H1 (cell line): ENCODE results near the gene DGUOK. TPM values are rescaled to one million over a fixed set of nuclear protein-coding genes. Genes with fewer than 3 reads are reported as not detected.

Experiments
- CTCF ChIA-PET: fragments of 300-600 bp; sonication (Branson Sonifier 250); formaldehyde crosslinking; loops from one replicate; lab custom pipeline; 2021; ENCODE audit not compliant: partially characterized antibody; lab: Charles Lee
- POLR2A ChIA-PET: fragments of 300-600 bp; sonication (Branson Sonifier 250); formaldehyde crosslinking; loops from one replicate; lab custom pipeline; 2021; ENCODE audit warnings: inconsistent platforms; ENCODE audit not compliant: partially characterized antibody; lab: Charles Lee
- DNase-seq, 2 experiments: peaks; one replicate each; pipeline versions ENCODE4 v3.0.0 to v3.0.0-alpha.2; 2010 to 2022; ENCODE audit warnings: low spot score in 2 of 2, low read depth in 1 of 2, mixed read lengths in 1 of 2
- FAIRE-seq: peaks from 2 replicates; lab custom pipeline; 2011; peaks lifted over from hg19 to GRCh38; lab: Jason Lieb, UNC
- H2AFZ ChIP-seq: 2 replicates; pipeline ENCODE4 v1.8.1; 2012; ENCODE audit warnings: low read length, inconsistent platforms
- H2AK5ac ChIP-seq: 2 replicates; pipeline ENCODE4 v1.6.1; 2013; ENCODE audit warnings: low read depth, low read length
- H2BK120ac ChIP-seq: replicated peaks from 2 replicates; pipeline ENCODE3; 2013; ENCODE audit warnings: low read depth, low read length, inconsistent platforms
- H2BK12ac ChIP-seq: 2 replicates; pipeline ENCODE4 v1.6.1; 2013; ENCODE audit warnings: low read depth, low read length
- H2BK15ac ChIP-seq: 2 replicates; pipeline ENCODE4 v1.6.1; 2013; ENCODE audit warnings: low read length
- H2BK20ac ChIP-seq: 2 replicates; pipeline ENCODE4 v1.6.1; 2013; ENCODE audit warnings: low read length
- H2BK5ac ChIP-seq: 2 replicates; pipeline ENCODE4 v1.6.1; 2013; ENCODE audit warnings: low read depth, low read length
- H3K14ac ChIP-seq: 2 replicates; pipeline ENCODE4 v1.6.1; 2013; ENCODE audit warnings: inconsistent platforms; ENCODE audit not compliant: insufficient read length
- H3K18ac ChIP-seq: 2 replicates; pipeline ENCODE4 v1.6.1; 2013; ENCODE audit warnings: low read length; ENCODE audit errors: extremely low read depth
- H3K23ac ChIP-seq: 2 replicates; pipeline ENCODE4 v1.6.1; 2013; ENCODE audit warnings: inconsistent platforms; ENCODE audit not compliant: insufficient read length
- H3K23me2 ChIP-seq: 2 replicates; pipeline ENCODE4 v1.6.1; 2013; ENCODE audit warnings: low read depth, low read length
- H3K27ac ChIP-seq: 2 replicates; pipeline ENCODE4 v1.6.1; 2011; ENCODE audit warnings: low read depth, low read length, inconsistent platforms
- H3K27me3 ChIP-seq, 4 experiments: replicated peaks in 1 of 4; 1 replicate in 1 of 4; 2 replicates in 3 of 4; pipeline versions ENCODE4 v1.6.1 to v1.8.1; 2011 to 2013; ENCODE audit warnings: low read length in 3 of 4, mild to moderate bottlenecking in 3 of 4, inconsistent platforms in 2 of 4, mixed read lengths in 2 of 4, moderate library complexity in 1 of 4; ENCODE audit not compliant: control insufficient read depth in 3 of 4, insufficient read depth in 3 of 4; ENCODE audit errors: extremely low read depth in 1 of 4
- H3K36me3 ChIP-seq, 4 experiments: 2 replicates each; pipeline versions ENCODE4 v1.6.1 to v1.8.1; 2011 to 2013; ENCODE audit warnings: mild to moderate bottlenecking in 4 of 4, low read length in 3 of 4, moderate library complexity in 2 of 4, control low read depth in 1 of 4, inconsistent platforms in 1 of 4; ENCODE audit not compliant: insufficient read depth in 4 of 4, control insufficient read depth in 2 of 4
- H3K4ac ChIP-seq: replicated peaks from 2 replicates; pipeline ENCODE3; 2013; ENCODE audit warnings: low read length, low read depth, mixed read lengths, inconsistent platforms; ENCODE audit not compliant: insufficient read length
- H3K4me1 ChIP-seq, 4 experiments: replicated peaks in 1 of 4; 1 replicate in 1 of 4; 2 replicates in 3 of 4; pipeline versions ENCODE4 v1.6.1 to v1.8.1; 2011 to 2013; ENCODE audit warnings: low read length in 3 of 4, inconsistent platforms in 2 of 4, mixed read lengths in 1 of 4; ENCODE audit not compliant: insufficient read depth in 4 of 4, control insufficient read depth in 3 of 4
- H3K4me2 ChIP-seq, 2 experiments: 2 replicates each; pipeline versions ENCODE4 v1.6.1 to v1.8.1; 2011 to 2013; ENCODE audit warnings: low read depth in 2 of 2, low read length in 2 of 2, control low read depth in 1 of 2, inconsistent platforms in 1 of 2, mild to moderate bottlenecking in 1 of 2; ENCODE audit not compliant: insufficient read depth in 1 of 2
- H3K4me3 ChIP-seq, 4 experiments: fragments of 200-600, 300-600 bp in 1 of 4; sonication (generic), shearing (Covaris generic), sonication (Bioruptor Twin) in 1 of 4; 2 replicates each; pipeline versions ENCODE4 v1.5.1 to v1.8.1; 2011 to 2016; ENCODE audit warnings: low read length in 4 of 4, low read depth in 3 of 4, control low read depth in 2 of 4, inconsistent platforms in 2 of 4, mild to moderate bottlenecking in 2 of 4, mixed read lengths in 1 of 4, moderate library complexity in 1 of 4; ENCODE audit not compliant: insufficient read depth in 2 of 4; ENCODE audit errors: extremely low read depth in 1 of 4
- H3K56ac ChIP-seq: replicated peaks from 2 replicates; pipeline ENCODE3; 2013; ENCODE audit warnings: low read depth, mild to moderate bottlenecking, mixed read lengths, low read length, inconsistent platforms; ENCODE audit not compliant: insufficient read length
- H3K79me1 ChIP-seq: 2 replicates; pipeline ENCODE4 v1.6.1; 2013; ENCODE audit warnings: low read depth, low read length, control low read depth
- H3K79me2 ChIP-seq, 2 experiments: 2 replicates each; pipeline versions ENCODE4 v1.6.1 to v1.8.1; 2012 to 2013; ENCODE audit warnings: low read length in 2 of 2, mild to moderate bottlenecking in 2 of 2, inconsistent platforms in 1 of 2; ENCODE audit not compliant: insufficient read depth in 2 of 2, control insufficient read depth in 1 of 2
- H3K9ac ChIP-seq, 4 experiments: replicated peaks in 1 of 4; 1 replicate in 1 of 4; 2 replicates in 3 of 4; pipeline versions ENCODE4 v1.6.1 to v1.8.1; 2011 to 2013; ENCODE audit warnings: low read depth in 3 of 4, low read length in 3 of 4, control low read depth in 2 of 4, mild to moderate bottlenecking in 2 of 4, moderate library complexity in 2 of 4, inconsistent platforms in 1 of 4; ENCODE audit errors: extremely low read depth in 1 of 4
- H3K9me3 ChIP-seq, 2 experiments: 2 replicates each; pipeline versions ENCODE4 v1.6.1 to v1.8.1; 2012 to 2013; ENCODE audit warnings: mild to moderate bottlenecking in 2 of 2, moderate library complexity in 2 of 2, control low read depth in 1 of 2, inconsistent platforms in 1 of 2, low read depth in 1 of 2, low read length in 1 of 2, mixed read lengths in 1 of 2; ENCODE audit not compliant: insufficient read depth in 2 of 2
- H4K20me1 ChIP-seq, 2 experiments: replicated peaks in 1 of 2; 2 replicates each; pipeline versions ENCODE3 to v1.8.1; 2011 to 2013; ENCODE audit warnings: inconsistent platforms in 2 of 2, low read length in 2 of 2, mild to moderate bottlenecking in 1 of 2; ENCODE audit not compliant: insufficient read depth in 2 of 2, control insufficient read depth in 1 of 2
- H4K5ac ChIP-seq: 2 replicates; pipeline ENCODE4 v1.6.1; 2013; ENCODE audit warnings: low read length, low read depth, mixed read lengths, inconsistent platforms; ENCODE audit not compliant: insufficient read length
- H4K8ac ChIP-seq: 2 replicates; pipeline ENCODE4 v1.8.0; 2013; ENCODE audit warnings: mild to moderate bottlenecking, moderate library complexity, low read length, inconsistent platforms; ENCODE audit not compliant: insufficient read depth; ENCODE audit errors: extremely low read depth
- H4K91ac ChIP-seq: replicated peaks from 2 replicates; pipeline ENCODE3; 2013; ENCODE audit warnings: low read length, mixed read lengths, inconsistent platforms; ENCODE audit not compliant: insufficient read length
- ASH2L ChIP-seq: fragments of 200-600, 300-600 bp; sonication (generic); IDR thresholded peaks from one replicate; pipeline ENCODE4 v1.7.1; 2017; ENCODE audit warnings: low read length
- BACH1 ChIP-seq: IDR thresholded peaks from 2 replicates; pipeline ENCODE4 v1.6.1; 2012; ENCODE audit warnings: low read length, improper control_type of control experiment
- E2F6 ChIP-seq: IDR thresholded peaks from 2 replicates; pipeline ENCODE4 v1.6.1; 2012; ENCODE audit warnings: inconsistent platforms
- EP300 ChIP-seq, 2 experiments: IDR thresholded peaks; 1 replicate in 1 of 2; 2 replicates in 1 of 2; pipeline ENCODE4 v1.6.1; 2011 to 2012; ENCODE audit warnings: low read depth in 2 of 2, low read length in 2 of 2, mild to moderate bottlenecking in 2 of 2, borderline replicate concordance in 1 of 2, inconsistent platforms in 1 of 2, moderate library complexity in 1 of 2
- KDM1A ChIP-seq: fragments of 200-600, 300-600 bp; sonication (generic); IDR thresholded peaks from 2 replicates; pipeline ENCODE4 v1.7.1; 2016; ENCODE audit warnings: mild to moderate bottlenecking, low read length, borderline replicate concordance
- KDM5A ChIP-seq: fragments of 200-600 bp; IDR thresholded peaks from 2 replicates; pipeline ENCODE4 v1.7.1; 2012; ENCODE audit warnings: mild to moderate bottlenecking, low read length, inconsistent platforms, mixed read lengths
- MAX ChIP-seq: IDR thresholded peaks from 2 replicates; pipeline ENCODE4 v1.6.1; 2012; ENCODE audit warnings: inconsistent platforms
- RAD21 ChIP-seq, 2 experiments: IDR thresholded peaks in 1 of 2; conservative IDR thresholded peaks in 1 of 2; 2 replicates each; pipeline ENCODE4 v1.6.1; 2011; ENCODE audit warnings: low read depth in 2 of 2, low read length in 2 of 2, improper control_type of control experiment in 1 of 2, inconsistent platforms in 1 of 2, mild to moderate bottlenecking in 1 of 2, moderate library complexity in 1 of 2
- SAP30 ChIP-seq: fragments of 300-600 bp; sonication (generic); IDR thresholded peaks from 2 replicates; pipeline ENCODE4 v1.7.1; 2012; ENCODE audit warnings: low read length, moderate library complexity, mild to moderate bottlenecking, inconsistent platforms; ENCODE audit not compliant: insufficient read depth, insufficient replicate concordance
- SP1 ChIP-seq: IDR thresholded peaks from 2 replicates; pipeline ENCODE4 v1.6.1; 2011; ENCODE audit warnings: low read depth, low read length
- TBP ChIP-seq: IDR thresholded peaks from 2 replicates; pipeline ENCODE4 v1.6.1; 2011; ENCODE audit warnings: low read depth, low read length, improper control_type of control experiment
- YY1 ChIP-seq: IDR thresholded peaks from 2 replicates; pipeline ENCODE4 v1.6.1; 2011; ENCODE audit warnings: low read depth, mild to moderate bottlenecking, low read length
- WGBS, 2 experiments: shearing (Covaris generic) in 1 of 2; methylation state at CpG; one replicate each; pipeline versions ENCODE4 v1.1.6 to v1.1.7; 2013 to 2015; ENCODE audit warnings: low lambda C conversion rate in 2 of 2, mixed read lengths in 2 of 2, inconsistent platforms in 1 of 2, low coverage in 1 of 2, missing lambda C conversion rate in 1 of 2; ENCODE audit not compliant: insufficient replicate concordance in 2 of 2, insufficient coverage in 1 of 2, insufficient read length in 1 of 2; ENCODE audit errors: extremely low coverage in 1 of 2, missing lambda C conversion rate in 1 of 2; 5-methylcytosine and 5-hydroxymethylcytosine counted together
- polyA plus RNA-seq, 7 experiments: library from polyadenylated mRNA; depleted of rRNA in 3 of 7; stranded (reverse) in 5 of 7; unstranded in 2 of 7; fragments of >200 nt in 5 of 7; fragments of 200-250 nt in 2 of 7; gene quantifications; 1 replicate in 5 of 7; 2 replicates in 1 of 7; 4 replicates in 1 of 7; pipeline versions ENCODE4 v1.2.1 to v1.2.3, GENCODE V29; 2011 to 2013; ENCODE audit warnings: missing spikeins in 2 of 7, mixed read lengths in 2 of 7
- total RNA-seq: library from RNA; stranded (reverse); fragmentation: NEBNext Ultra II Directional; extraction: Animal tissue kit (Norgen Biotek cat#: 25700); gene quantifications from 2 replicates; pipeline ENCODE4 v1.2.1, GENCODE V29; 2021

Gene DGUOK
- total and polyA plus RNA-seq, 2 of the 8 experiments (the other 6 are each of a cell fraction or from before 2014, with no cell fraction given) = 110 to 168 TPM

GRCh38 chr2:73904952-73905351 lies 21.7 kb upstream of the DGUOK start:
- H3K56ac ChIP-seq = no peak overlapping the region
- peaks cover 0 to 5% (median under 1%) of the 10 kb centered on the region in 4 experiments; a peak in 2 of 7 replicates for H3K4me1 ChIP-seq
- H4K8ac ChIP-seq = no peak overlapping the region
- no peaks in the 10 kb centered on the region for H3K79me1 ChIP-seq
- no peaks in the 10 kb centered on the region for H4K20me1 ChIP-seq
- H2AFZ ChIP-seq = no peak overlapping the region
- no peak overlapping the region for H3K27ac ChIP-seq
- ChIA-PET CTCF (interaction anchor here (0.6 kb wide), 1 partner anchor 16 kb away, joined by 3 read pairs; no protein-coding TSS in a partner anchor), POLR2A (no interaction called here)
- no peak overlapping the region for H2AK5ac ChIP-seq
- H3K18ac ChIP-seq = no peak overlapping the region
- no peak overlapping the region for H4K91ac ChIP-seq
- H3K9me3 ChIP-seq = no peaks in the 10 kb centered on the region
- no peak overlapping the region for H4K5ac ChIP-seq
- H3K23me2 ChIP-seq = no peaks in the 10 kb centered on the region; the same call in 1 of the 2 replicates
- H3K14ac ChIP-seq = no peak overlapping the region
- WGBS, 2 experiments = 80% methylated on average over 1 of the region's 1 CpG; no CpG with 5 or more reads in 1 of the 2 experiments
- FAIRE-seq (no peak), DNase-seq (no peak)
- H2BK5ac ChIP-seq = no peak overlapping the region
- H2BK12ac ChIP-seq = no peak overlapping the region
- H3K36me3 ChIP-seq = no peaks in the 10 kb centered on the region
- H2BK15ac ChIP-seq = no peak overlapping the region
- no peaks in the 10 kb centered on the region for H3K27me3 ChIP-seq
- no peak overlapping the region for H3K23ac ChIP-seq
- H3K4me2 ChIP-seq = no peak overlapping the region
- H3K4me3 ChIP-seq = no peak overlapping the region
- no peak overlapping the region for H3K4ac ChIP-seq
- H2BK20ac ChIP-seq = no peak overlapping the region
- H3K79me2 ChIP-seq = no peaks in the 10 kb centered on the region
- no peak overlapping the region for H3K9ac ChIP-seq
- no peak overlapping the region for H2BK120ac ChIP-seq
- TF ChIP-seq SP1 = no peak
- TF ChIP-seq KDM5A = no peak
- TF ChIP-seq SAP30 = no peak
- TF ChIP-seq E2F6 = no peak
- TF ChIP-seq ASH2L = no peak
- no peak for TF ChIP-seq MAX
- no peak for TF ChIP-seq TBP
- no peak for TF ChIP-seq KDM1A
- no peak for TF ChIP-seq EP300 (IDR thresholded peaks at IDR 0.05; ENCODE audit: borderline replicate concordance in 1 of 2, low read depth in 2 of 2, low read length in 2 of 2)
- no peak for TF ChIP-seq RAD21 (IDR thresholded peaks at IDR 0.05 in 1 of 2, conservative IDR thresholded peaks at IDR 0.05 in 1 of 2; ENCODE audit: low read depth in 2 of 2, low read length in 2 of 2)
- TF ChIP-seq BACH1 = no peak
- TF ChIP-seq YY1 = no peak
